ENCODE measurements around the gene CD93.

The CD93 gene

GRCh38 chr20:23061262-23061661 lies 24.9 kb downstream of the CD93 start:
- DNase-seq (ENCODE audit: low read depth in 2 of 2) = no peak

- no peak for DNase-seq (ENCODE audit: low read depth in 2 of 2)
Observed at GRCh38 chr20:23060629-23061028, 25.5 kb downstream of the CD93 start.

- DNase-seq (ENCODE audit: low read depth in 2 of 2) = no peak
Observed at GRCh38 chr20:23059846-23060245, 26.3 kb downstream of the CD93 start.

GRCh38 chr20:23059001-23059400 lies 27.1 kb downstream of the CD93 start:
- no peak for DNase-seq (ENCODE audit: low read depth in 2 of 2)

- DNase-seq (ENCODE audit: low read depth in 2 of 2) = no peak
Observed at GRCh38 chr20:23058240-23058639, 27.9 kb downstream of the CD93 start.

- no peak for DNase-seq (ENCODE audit: low read depth in 2 of 2)
Observed at GRCh38 chr20:23052904-23053303, 33.2 kb downstream of the CD93 start.

GRCh38 chr20:23050847-23051627 lies 35.1 kb downstream of the CD93 start:
- DNase-seq (ENCODE audit: low read depth in 2 of 2) = peak in 1 of 2 donors; percentile 12

- no peak for DNase-seq (ENCODE audit: low read depth in 2 of 2)
Observed at GRCh38 chr20:23050076-23050838, 35.9 kb downstream of the CD93 start.

GRCh38 chr20:23049201-23050075 lies 36.7 kb downstream of the CD93 start, which contains the start of gene THBD:
TSS of gene THBD (minus strand) at chr20:23049672. CDS start at chr20:23049504, 168 bp downstream.
- no peak for DNase-seq (ENCODE audit: low read depth in 2 of 2)

GRCh38 chr20:23048283-23049200 lies 37.6 kb downstream of the CD93 start:
- DNase-seq (ENCODE audit: low read depth in 2 of 2) = no peak

GRCh38 chr20:23047738-23048214 lies 38.3 kb downstream of the CD93 start:
- DNase-seq (ENCODE audit: low read depth in 2 of 2) = no peak

- DNase-seq (ENCODE audit: low read depth in 2 of 2) = no peak
Observed at GRCh38 chr20:23047001-23047737, 39.0 kb downstream of the CD93 start.

GRCh38 chr20:23046431-23046830 lies 39.7 kb downstream of the CD93 start:
- DNase-seq (ENCODE audit: low read depth in 2 of 2) = no peak

GRCh38 chr20:23043376-23043775 lies 42.7 kb downstream of the CD93 start:
- no peak for DNase-seq (ENCODE audit: low read depth in 2 of 2)

GRCh38 chr20:23042270-23042669 lies 43.9 kb downstream of the CD93 start:
- DNase-seq (ENCODE audit: low read depth in 2 of 2) = no peak

GRCh38 chr20:23039885-23040508 lies 46.1 kb downstream of the CD93 start:
- DNase-seq (ENCODE audit: low read depth in 2 of 2) = no peak

- DNase-seq (ENCODE audit: low read depth in 2 of 2) = no peak
Observed at GRCh38 chr20:23039136-23039875, 46.8 kb downstream of the CD93 start.

- no peak for DNase-seq (ENCODE audit: low read depth in 2 of 2)
Observed at GRCh38 chr20:23037017-23037481, 49.1 kb downstream of the CD93 start.

- no peak for DNase-seq (ENCODE audit: low read depth in 2 of 2)
Observed at GRCh38 chr20:23036371-23036770, 49.8 kb downstream of the CD93 start.

All from activated CD4-positive, alpha-beta T cell treated with anti-CD3 and anti-CD28 coated beads for 24 hours (primary cell).